Measurements from ENCODE around the gene GTF3A. TPM values are rescaled to one million over a fixed set of nuclear protein-coding genes. Genes with fewer than 3 reads are reported as not detected.

GTF3A gene
- total RNA-seq, 2 experiments from 2014 or later = 129 to 132 TPM

DNA sequence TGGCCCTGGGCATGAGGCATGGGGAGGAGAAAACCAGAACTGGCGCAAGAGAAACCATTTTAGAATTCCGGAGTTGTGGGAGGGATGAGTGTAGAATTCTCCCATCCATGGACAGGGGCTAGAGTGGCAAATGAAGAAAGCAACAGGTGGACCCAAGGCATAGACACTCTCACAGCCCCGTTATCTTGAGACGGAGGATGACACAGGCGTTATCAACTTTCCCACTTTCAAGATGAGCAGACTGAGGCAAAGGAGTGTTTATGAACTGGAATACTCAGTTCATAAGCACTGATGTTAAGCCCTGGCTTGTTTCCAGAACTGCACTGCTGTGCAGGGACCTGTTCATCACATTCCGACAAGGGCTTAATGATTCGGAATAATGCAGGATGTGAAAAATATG, 1.1 kb upstream of the GTF3A start:
- Mint-ChIP-seq H3K9me3 (no peaks in the 10 kb centered on the region), H3K4me3 (peak overlapping the region; percentile 90), H3K36me3 (ENCODE audit: low read depth) (peaks cover 25% of the 10 kb centered on the region), H3K27me3 (no peaks in the 10 kb centered on the region), H3K27ac (peak overlapping the region; percentile 95), H3K4me1 (ENCODE audit: low read depth) (peaks cover 35% of the 10 kb centered on the region)
- peak overlapping the region in 1 of 2 donors; percentile 95 for H3K27ac ChIP-seq (ENCODE audit: low read depth in 1 of 2, low read length in 2 of 2)
- no peak overlapping the region for H3K4me3 ChIP-seq (ENCODE audit: low read length)
- peaks cover 41% of the 10 kb centered on the region for H3K4me1 ChIP-seq (ENCODE audit: insufficient read depth, low read length)
- DNase-seq (no peak), ATAC-seq (ENCODE audit: poor library complexity) (no peak)
- ChIA-PET CTCF (no interaction called here), POLR2A (interaction anchor here (6.5 kb wide), 1 partner anchor 29 kb away, joined by 389 read pairs; the partner anchor contains the start of gene MTIF3)
- TF ChIP-seq, protein P1, sequence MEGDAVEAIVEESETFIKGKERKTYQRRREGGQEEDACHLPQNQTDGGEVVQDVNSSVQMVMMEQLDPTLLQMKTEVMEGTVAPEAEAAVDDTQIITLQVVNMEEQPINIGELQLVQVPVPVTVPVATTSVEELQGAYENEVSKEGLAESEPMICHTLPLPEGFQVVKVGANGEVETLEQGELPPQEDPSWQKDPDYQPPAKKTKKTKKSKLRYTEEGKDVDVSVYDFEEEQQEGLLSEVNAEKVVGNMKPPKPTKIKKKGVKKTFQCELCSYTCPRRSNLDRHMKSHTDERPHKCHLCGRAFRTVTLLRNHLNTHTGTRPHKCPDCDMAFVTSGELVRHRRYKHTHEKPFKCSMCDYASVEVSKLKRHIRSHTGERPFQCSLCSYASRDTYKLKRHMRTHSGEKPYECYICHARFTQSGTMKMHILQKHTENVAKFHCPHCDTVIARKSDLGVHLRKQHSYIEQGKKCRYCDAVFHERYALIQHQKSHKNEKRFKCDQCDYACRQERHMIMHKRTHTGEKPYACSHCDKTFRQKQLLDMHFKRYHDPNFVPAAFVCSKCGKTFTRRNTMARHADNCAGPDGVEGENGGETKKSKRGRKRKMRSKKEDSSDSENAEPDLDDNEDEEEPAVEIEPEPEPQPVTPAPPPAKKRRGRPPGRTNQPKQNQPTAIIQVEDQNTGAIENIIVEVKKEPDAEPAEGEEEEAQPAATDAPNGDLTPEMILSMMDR (IDR thresholded peaks at IDR 0.05) = no peak
- H3K27me3 ChIP-seq (ENCODE audit: control insufficient read depth in 1 of 2, insufficient read depth in 2 of 2, low read length in 2 of 2) = no peaks in the 10 kb centered on the region
- H3K36me3 ChIP-seq (ENCODE audit: insufficient read depth, low read length) = peaks cover 13% of the 10 kb centered on the region
- H3K9me3 ChIP-seq (ENCODE audit: control insufficient read depth in 1 of 2, insufficient read depth in 1 of 2, low read length in 2 of 2) = no peaks in the 10 kb centered on the region
- intact Hi-C loops (cut with DNase I, micrococcal nuclease) = loop anchor here (2.0 to 10.0 kb wide), 4 partner anchors 169 to 711 kb away; partner anchors contain the start of genes PAN3 (in 1 of the 2), RPL21 (in 1 of the 2) and USP12 (in 1 of the 2)

DNA sequence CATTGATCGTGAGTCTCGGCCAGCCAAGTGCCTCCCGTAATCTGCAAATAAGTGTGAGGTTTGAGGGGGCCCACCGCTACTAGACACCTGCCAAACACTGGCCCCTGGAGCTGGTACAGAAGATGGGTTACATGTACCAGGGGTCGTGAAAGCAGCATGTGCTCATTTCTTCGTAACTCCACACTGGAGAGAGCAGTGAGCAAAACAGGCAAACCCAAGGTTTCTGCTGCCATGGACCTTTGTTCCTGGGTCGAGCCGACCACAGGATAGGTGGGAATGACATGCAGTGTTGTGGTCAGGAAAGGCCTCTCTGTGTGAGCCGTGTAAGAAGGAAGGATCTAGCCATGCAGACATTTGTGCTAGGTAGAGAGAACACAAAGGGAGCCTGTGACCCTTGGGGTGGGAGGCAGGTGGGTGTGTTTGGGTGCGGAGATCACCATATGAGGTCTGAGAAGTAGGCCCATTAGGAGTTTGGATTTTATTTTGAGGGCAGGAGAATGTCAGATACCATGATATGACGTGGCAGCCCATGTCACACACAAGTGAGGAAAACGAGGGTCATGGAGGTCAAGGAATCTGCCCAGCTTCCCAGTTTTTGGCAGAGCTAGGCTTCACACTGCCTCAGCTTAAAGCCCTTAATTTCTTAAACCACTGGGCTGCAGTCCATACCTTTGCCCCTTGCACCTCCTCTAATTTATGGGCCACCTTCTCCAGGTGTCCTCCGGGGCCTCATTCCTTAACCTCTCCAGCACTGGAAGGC, 919 bp downstream of the GTF3A start:
- Mint-ChIP-seq H3K36me3 (ENCODE audit: low read depth) (peaks cover 44% of the 10 kb centered on the region), H3K27ac (peak overlapping the region; percentile 92), H3K4me1 (ENCODE audit: low read depth) (peaks cover 39% of the 10 kb centered on the region), H3K4me3 (peak overlapping the region; percentile 87), H3K9me3 (no peaks in the 10 kb centered on the region), H3K27me3 (no peaks in the 10 kb centered on the region)
- Histone ChIP-seq H3K9me3 (ENCODE audit: control insufficient read depth in 1 of 2, insufficient read depth in 1 of 2, low read length in 2 of 2) (no peaks in the 10 kb centered on the region), H3K27ac (ENCODE audit: low read depth in 1 of 2, low read length in 2 of 2) (peak overlapping the region; percentile 91 to 95), H3K4me1 (ENCODE audit: insufficient read depth, low read length) (peaks cover 50% of the 10 kb centered on the region), H3K27me3 (ENCODE audit: control insufficient read depth in 1 of 2, insufficient read depth in 2 of 2, low read length in 2 of 2) (no peaks in the 10 kb centered on the region), H3K4me3 (ENCODE audit: low read length) (peak overlapping the region; percentile 71), H3K36me3 (ENCODE audit: insufficient read depth, low read length) (peaks cover 33% of the 10 kb centered on the region)
- intact Hi-C loops (cut with DNase I, micrococcal nuclease) = loop anchor here (1.0 to 10.0 kb wide), 7 partner anchors 19 to 1232 kb away; partner anchors contain the start of genes LNX2 (in 1 of the 2), MTIF3 (in 1 of the 2), PAN3 (in 1 of the 2) and POLR1D (in 1 of the 2)
- ATAC-seq (ENCODE audit: poor library complexity) = no peak
- TF ChIP-seq, protein P1 (IDR thresholded peaks at IDR 0.05) = no peak
- DNase-seq = peak in 5 of 14 experiments; percentile 12 to 45 (median 31)
- CTCF ChIA-PET = interaction anchor here (2.0 to 4.0 kb wide), 4 partner anchors 19 to 31 kb away, joined by 4 to 26 read pairs (median 20); partner anchors contain the start of gene MTIF3
- POLR2A ChIA-PET = interaction anchor here (0.7 to 6.5 kb wide), 12 partner anchors 9 to 1239 kb away, joined by 3 to 389 read pairs (median 6); partner anchors contain the start of genes LNX2, MTIF3, POLR1D and RPL21

- ATAC-seq (ENCODE audit: poor library complexity) = peak; percentile 65
- peaks cover 51% of the 10 kb centered on the region for H3K36me3 Mint-ChIP-seq (ENCODE audit: low read depth)
- CTCF ChIA-PET = interaction anchor here (1.4 to 4.0 kb wide), 5 partner anchors 10 to 30 kb away, joined by 5 to 26 read pairs (median 18); partner anchors contain the start of gene MTIF3
- Histone ChIP-seq H3K27me3 (ENCODE audit: control insufficient read depth in 1 of 2, insufficient read depth in 2 of 2, low read length in 2 of 2) (no peaks in the 10 kb centered on the region), H3K9me3 (ENCODE audit: control insufficient read depth in 1 of 2, insufficient read depth in 1 of 2, low read length in 2 of 2) (no peaks in the 10 kb centered on the region), H3K4me1 (ENCODE audit: insufficient read depth, low read length) (peaks cover 50% of the 10 kb centered on the region), H3K4me3 (ENCODE audit: low read length) (peak overlapping the region; percentile 71), H3K36me3 (ENCODE audit: insufficient read depth, low read length) (peaks cover 41% of the 10 kb centered on the region), H3K27ac (ENCODE audit: low read depth in 1 of 2, low read length in 2 of 2) (peak overlapping the region; percentile 91 to 95)
- H3K27ac Mint-ChIP-seq = peak overlapping the region; percentile 92
- H3K4me3 Mint-ChIP-seq = peak overlapping the region; percentile 87
- H3K4me1 Mint-ChIP-seq (ENCODE audit: low read depth) = peaks cover 46% of the 10 kb centered on the region
- H3K9me3 Mint-ChIP-seq = no peaks in the 10 kb centered on the region
- no peaks in the 10 kb centered on the region for H3K27me3 Mint-ChIP-seq
- TF ChIP-seq, protein P1 (IDR thresholded peaks at IDR 0.05) = peak; percentile 43
- DNase-seq = peak; percentile 54 to 91 (median 72)
- intact Hi-C loops (cut with DNase I, micrococcal nuclease) = loop anchor here (1.0 to 10.0 kb wide), 9 partner anchors 17 to 1231 kb away; partner anchors contain the start of genes MTIF3 (in 2 of the 2), LNX2 (in 1 of the 2), PAN3 (in 1 of the 2) and POLR1D (in 1 of the 2)
- POLR2A ChIA-PET = interaction anchor here (0.7 to 6.5 kb wide), 13 partner anchors 10 to 1240 kb away, joined by 3 to 389 read pairs (median 4); partner anchors contain the start of genes LNX2, MTIF3, POLR1D and RPL21
Measured at GRCh38 chr13:27425918-27426630, 1.7 kb downstream of the GTF3A start.
